B cell (primary cell): ENCODE data around the gene SLC25A13.

ENCODE experiments used
- CTCF ChIP-seq: fragments of 200-600 bp; IDR thresholded peaks from one replicate; pipeline ENCODE4 v1.8.0; 2022; ENCODE audit warnings: antibody characterized with exemption, mild to moderate bottlenecking
- EZH2 ChIP-seq: IDR thresholded peaks from 2 replicates; pipeline ENCODE4 v1.6.1; 2012; ENCODE audit warnings: borderline replicate concordance, low read depth, mild to moderate bottlenecking, moderate library complexity, low read length; ENCODE audit not compliant: insufficient read depth, poor library complexity, severe bottlenecking

- TF ChIP-seq CTCF (no peak), EZH2 (no peak)
These were observed 93.1 kb downstream of the SLC25A13 start for GRCh38 chr7:96228760-96229159.
